GM19468 (cell line): ENCODE data around the gene CAV1.
A peak's percentile ranks its signal among the peaks of the same experiment; 100 is the strongest.

ENCODE experiments used
- ATAC-seq: cut with Tn5 transposase; IDR thresholded peaks from one replicate; pipeline ENCODE4 v1.9.1; 2021; ENCODE audit warnings: mild to moderate bottlenecking, moderate library complexity, moderate number of reproducible peaks; ENCODE audit not compliant: unreplicated experiment; ENCODE audit errors: extremely low read depth

CAV1 gene

GRCh38 chr7:116502201-116503096 lies 22.4 kb upstream of the CAV1 start:
- ATAC-seq = no peak

GRCh38 chr7:116503835-116504234 lies 21.0 kb upstream of the CAV1 start:
- ATAC-seq = no peak

- ATAC-seq = no peak
Measured at GRCh38 chr7:116505278-116505677, 19.6 kb upstream of the CAV1 start.

- ATAC-seq = no peak
Measured at GRCh38 chr7:116505823-116506222, 19.0 kb upstream of the CAV1 start.

- ATAC-seq = no peak
Measured at GRCh38 chr7:116509982-116510579, 14.8 kb upstream of the CAV1 start.

- ATAC-seq = no peak
Measured at GRCh38 chr7:116510795-116511194, 14.0 kb upstream of the CAV1 start.

GRCh38 chr7:116511552-116512519 lies 13.0 kb upstream of the CAV1 start:
- peak; percentile 99 for ATAC-seq

- no peak for ATAC-seq
Measured at GRCh38 chr7:116512520-116513188, 12.2 kb upstream of the CAV1 start.

GRCh38 chr7:116515584-116515983 lies 9.3 kb upstream of the CAV1 start:
- no peak for ATAC-seq

GRCh38 chr7:116516324-116516723 lies 8.5 kb upstream of the CAV1 start:
- no peak for ATAC-seq

GRCh38 chr7:116517626-116518025 lies 7.2 kb upstream of the CAV1 start:
- ATAC-seq = no peak

GRCh38 chr7:116518961-116519360 lies 5.9 kb upstream of the CAV1 start:
- no peak for ATAC-seq

GRCh38 chr7:116521046-116521664 lies 3.7 kb upstream of the CAV1 start:
- ATAC-seq = no peak

- no peak for ATAC-seq
Measured at GRCh38 chr7:116522247-116522646, 2.6 kb upstream of the CAV1 start.

GRCh38 chr7:116524221-116524608 lies 621 bp upstream of the CAV1 start:
- no peak for ATAC-seq

GRCh38 chr7:116525298-116525912 lies 569 bp downstream of the CAV1 start:
- no peak for ATAC-seq

- peak; percentile 91 for ATAC-seq
Measured at GRCh38 chr7:116525913-116526861, 1.4 kb downstream of the CAV1 start.

- ATAC-seq = no peak
Measured at GRCh38 chr7:116526897-116527296, 2.1 kb downstream of the CAV1 start.
